Measurements from ENCODE around the gene UROS.

UROS gene

DNA sequence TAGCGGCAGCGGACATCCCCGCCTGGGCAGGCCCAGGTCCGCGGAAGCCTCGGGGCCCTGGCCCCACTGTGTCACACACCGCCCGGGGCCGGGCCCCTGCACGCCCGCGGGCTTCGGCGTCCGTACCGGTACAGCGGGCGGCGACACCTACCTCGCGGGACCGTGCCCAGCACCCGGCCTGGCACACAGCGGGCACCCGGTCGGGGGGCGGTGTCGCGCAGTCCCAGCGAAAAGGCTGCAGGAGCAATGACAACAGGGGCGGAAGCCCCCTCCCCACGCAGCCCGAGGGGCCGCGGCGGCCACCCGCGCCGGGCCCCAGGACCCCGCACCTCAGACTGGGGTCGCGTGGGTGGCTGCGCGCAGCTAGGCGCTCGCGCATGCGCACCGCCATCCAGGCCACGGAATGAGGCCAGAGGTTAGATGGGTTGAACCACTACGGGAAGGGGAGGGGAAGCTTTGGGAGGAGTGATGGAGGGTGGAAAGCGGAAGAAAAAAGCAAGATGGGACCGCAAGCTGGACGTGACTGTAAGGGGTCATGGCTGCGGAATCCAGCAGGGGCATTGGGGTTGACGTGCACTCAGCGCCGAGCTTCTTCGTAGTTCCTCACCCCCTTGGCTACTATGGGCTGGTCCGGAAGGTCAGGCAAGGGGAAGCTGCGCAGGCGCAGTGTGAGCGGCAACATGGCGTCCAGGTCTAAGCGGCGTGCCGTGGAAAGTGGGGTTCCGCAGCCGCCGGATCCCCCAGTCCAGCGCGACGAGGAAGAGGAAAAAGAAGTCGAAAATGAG lies at the start of gene UROS, which contains the start of gene BCCIP:
Gene UROS, minus strand, starts transcription at position 381 of the 785 bp plus-strand sequence. CDS start 6,759 bp downstream, outside the sequence.
Gene BCCIP, plus strand, starts transcription at position 669 of the 785 bp plus-strand sequence. Its CDS starts 12 bp downstream, at position 681.
- Mint-ChIP-seq H3K4me1 (peaks cover 16% of the 10 kb centered on the region), H3K27me3 (no peaks in the 10 kb centered on the region), H3K36me3 (peaks cover 5% of the 10 kb centered on the region), H3K4me3 (peak within 1 kb of the TSS; percentile 70), H3K27ac (no peak within 1 kb of the TSS), H3K9me3 (no peaks in the 10 kb centered on the region)
- peak; percentile 85 for ATAC-seq (ENCODE audit: low read depth)
- DNase-seq (ENCODE audit: low spot score in 2 of 2), result peak; percentile 91 to 93

DNA sequence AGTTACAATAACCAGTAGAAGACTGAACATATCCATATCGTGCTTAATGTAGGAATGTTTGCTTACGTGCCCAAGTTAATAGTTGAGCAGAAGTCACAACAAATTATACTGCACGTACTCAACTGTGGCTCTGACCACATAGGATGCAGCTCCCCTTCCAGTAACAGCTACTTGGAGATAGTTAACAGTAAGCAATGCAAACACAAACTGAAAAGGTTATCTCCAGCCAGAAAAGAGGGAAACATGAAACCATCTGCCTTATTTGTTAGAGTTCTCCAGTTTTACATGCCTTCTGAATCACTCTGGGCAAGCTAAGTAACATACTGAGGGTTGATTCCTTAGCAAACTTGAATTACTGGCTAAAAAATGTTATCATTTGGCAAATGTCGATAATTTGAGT lies 48.3 kb upstream of the UROS start:
- H3K27me3 Mint-ChIP-seq, result no peaks in the 10 kb centered on the region
- peaks cover 2% of the 10 kb centered on the region for H3K9me3 Mint-ChIP-seq
- no peaks in the 10 kb centered on the region for H3K4me1 Mint-ChIP-seq
- H3K27ac Mint-ChIP-seq, result no peak overlapping the region
- DNase-seq (ENCODE audit: low spot score in 2 of 2) (no peak), ATAC-seq (ENCODE audit: low read depth) (no peak)
- no peak overlapping the region for H3K4me3 Mint-ChIP-seq
- peaks cover 17% of the 10 kb centered on the region for H3K36me3 Mint-ChIP-seq

DNA sequence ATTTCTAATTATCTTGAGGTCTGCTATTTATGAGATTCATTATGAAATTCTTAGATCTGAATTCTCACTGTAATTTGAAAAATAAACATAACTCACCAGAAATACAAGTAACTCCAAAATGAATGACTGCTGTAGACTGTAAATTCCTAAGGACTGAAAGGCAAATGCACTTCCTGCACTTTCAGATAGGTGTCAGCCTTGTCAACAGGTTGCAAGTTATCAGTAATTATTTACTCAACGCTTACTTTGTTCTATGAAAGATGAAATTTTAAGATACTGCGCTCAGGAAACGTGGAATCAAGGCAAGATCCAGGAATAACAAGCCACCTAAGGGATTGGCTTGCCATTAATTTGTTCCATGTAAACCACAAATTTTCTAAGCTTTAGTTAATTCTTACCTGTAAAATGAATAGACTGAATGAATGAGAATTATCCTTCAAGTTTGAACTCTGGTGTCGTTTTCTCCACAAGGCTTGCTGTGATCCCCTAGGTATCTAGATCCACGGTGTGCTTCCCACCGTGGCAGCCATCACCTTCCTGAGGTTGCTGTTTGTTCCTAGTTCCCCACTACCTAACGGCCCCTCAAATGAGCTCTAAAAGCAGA lies 45.4 kb upstream of the UROS start:
- Mint-ChIP-seq H3K36me3 (peaks cover 8% of the 10 kb centered on the region), H3K4me1 (no peaks in the 10 kb centered on the region), H3K4me3 (no peak overlapping the region), H3K27me3 (no peaks in the 10 kb centered on the region), H3K27ac (no peak overlapping the region), H3K9me3 (no peaks in the 10 kb centered on the region)
- DNase-seq (ENCODE audit: low spot score in 2 of 2) (no peak), ATAC-seq (ENCODE audit: low read depth) (peak; percentile 27)

DNA sequence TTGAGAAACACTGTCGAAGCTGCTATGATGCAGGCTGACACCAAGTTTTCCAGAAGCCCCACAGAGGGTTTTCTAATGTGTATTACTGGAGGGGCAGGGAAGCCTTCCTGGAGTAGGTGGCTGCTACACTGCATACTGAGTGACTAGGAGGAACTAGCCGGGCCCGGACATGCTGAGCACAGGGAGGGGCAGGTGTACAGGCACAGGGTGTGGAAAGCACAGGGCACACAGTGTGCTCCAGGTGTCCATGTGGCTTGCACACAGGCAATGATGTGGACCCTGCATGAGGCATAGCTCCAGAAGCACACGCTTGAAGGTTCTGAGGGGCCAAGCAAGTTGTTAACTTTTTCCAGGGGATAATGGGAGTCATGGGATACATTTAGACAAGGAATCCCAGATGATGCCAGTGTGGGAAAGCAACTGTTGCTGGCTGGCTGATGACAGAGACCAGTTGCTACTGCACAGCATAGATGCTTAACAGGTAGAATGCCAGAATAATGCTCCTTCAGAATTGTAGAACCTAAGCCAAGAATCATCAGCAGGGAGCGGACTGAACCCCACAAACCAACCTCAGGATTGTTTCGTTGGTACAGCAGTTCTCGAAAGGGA lies 43.5 kb upstream of the UROS start:
- ATAC-seq (ENCODE audit: low read depth) (no peak), DNase-seq (ENCODE audit: low spot score in 2 of 2) (no peak)
- Mint-ChIP-seq H3K9me3 (no peaks in the 10 kb centered on the region), H3K36me3 (peaks cover 8% of the 10 kb centered on the region), H3K4me1 (no peaks in the 10 kb centered on the region), H3K27me3 (no peaks in the 10 kb centered on the region), H3K4me3 (no peak overlapping the region), H3K27ac (no peak overlapping the region)

DNA sequence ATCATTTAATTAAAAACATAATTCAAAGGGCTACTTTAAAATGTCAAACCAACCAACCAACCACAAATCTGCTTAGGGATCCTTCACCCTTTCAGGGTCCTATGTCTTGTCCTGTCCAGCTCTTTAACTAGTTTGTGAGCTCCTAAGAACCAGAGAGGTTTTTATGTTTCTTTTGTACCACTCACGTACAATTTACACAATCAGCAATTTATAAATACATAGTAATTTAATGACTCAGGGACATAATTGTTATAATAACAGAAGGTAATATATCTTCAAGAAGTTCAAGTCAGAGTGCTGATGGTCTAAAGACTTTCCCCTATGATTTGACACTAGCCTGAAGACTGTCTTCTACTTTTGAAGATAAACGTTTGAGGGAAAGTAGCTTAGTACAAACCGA lies 42.1 kb upstream of the UROS start:
- no peak overlapping the region for H3K27ac Mint-ChIP-seq
- ATAC-seq (ENCODE audit: low read depth) (no peak), DNase-seq (ENCODE audit: low spot score in 2 of 2) (no peak)
- no peaks in the 10 kb centered on the region for H3K9me3 Mint-ChIP-seq
- no peaks in the 10 kb centered on the region for H3K4me1 Mint-ChIP-seq
- no peak overlapping the region for H3K4me3 Mint-ChIP-seq
- no peaks in the 10 kb centered on the region for H3K27me3 Mint-ChIP-seq
- H3K36me3 Mint-ChIP-seq, result peaks cover 8% of the 10 kb centered on the region

DNA sequence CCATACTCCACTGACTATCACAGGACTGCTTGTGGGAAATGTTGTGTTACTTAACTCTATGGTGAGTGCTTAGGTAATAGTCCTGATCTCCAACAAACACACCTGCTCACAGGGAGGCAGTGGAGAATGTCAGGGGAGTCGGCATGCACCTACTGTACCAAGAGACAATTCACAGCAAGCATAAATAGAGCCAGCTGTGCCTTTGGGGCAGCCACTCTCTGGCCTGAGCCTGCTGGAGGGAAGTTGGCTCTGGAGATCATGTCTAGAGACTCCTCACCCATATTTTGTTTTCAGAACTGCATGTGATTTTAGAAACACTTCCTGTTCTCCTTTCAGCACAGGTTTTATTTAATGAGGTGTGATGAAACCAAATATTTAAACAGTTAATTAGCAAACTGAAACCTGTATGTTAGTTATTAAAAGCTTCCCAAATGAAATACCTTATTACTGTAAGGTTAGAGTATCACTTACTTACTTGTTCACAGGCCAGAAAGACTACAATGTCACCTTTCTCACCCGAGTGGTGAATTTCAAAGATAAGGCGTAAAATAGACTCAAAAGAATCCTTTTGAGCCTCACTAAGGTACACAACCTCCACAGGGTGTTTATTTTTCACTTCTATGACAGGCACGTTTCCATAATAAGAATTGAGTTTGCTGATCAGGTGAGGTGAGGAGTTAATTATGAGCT lies 36.2 kb upstream of the UROS start:
- ATAC-seq (ENCODE audit: low read depth) (no peak), DNase-seq (ENCODE audit: low spot score in 2 of 2) (no peak)
- Mint-ChIP-seq H3K36me3 (peaks cover 3% of the 10 kb centered on the region), H3K27ac (no peak overlapping the region), H3K27me3 (no peaks in the 10 kb centered on the region), H3K4me3 (no peak overlapping the region), H3K9me3 (no peaks in the 10 kb centered on the region), H3K4me1 (no peaks in the 10 kb centered on the region)

DNA sequence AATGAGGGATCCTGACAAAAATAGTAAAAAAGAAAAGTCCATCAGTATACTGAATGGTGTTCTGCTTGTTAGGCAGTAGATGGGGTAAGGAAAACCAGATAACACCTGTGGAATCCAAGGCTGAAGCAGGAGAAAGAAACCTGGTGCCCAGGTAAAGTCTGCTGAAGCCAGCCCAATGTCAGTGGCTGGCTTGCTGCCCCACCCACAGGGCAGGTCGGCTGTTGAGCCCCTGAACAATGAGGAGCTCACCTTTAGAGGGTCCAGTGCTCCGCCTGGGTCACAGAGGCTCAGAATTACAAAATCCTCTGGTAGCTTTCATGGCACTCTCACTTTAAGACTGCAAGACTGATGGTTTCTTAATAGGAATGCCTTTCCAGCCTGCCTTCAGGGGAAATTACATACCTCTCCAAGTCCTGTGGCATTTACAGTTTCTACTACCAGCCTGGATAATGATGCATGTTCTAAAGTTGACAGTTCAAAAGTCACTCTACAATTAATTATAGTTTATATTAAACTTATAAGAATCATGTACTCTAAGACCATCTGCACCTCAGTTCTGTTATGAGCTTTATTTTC lies 34.2 kb upstream of the UROS start:
- Mint-ChIP-seq H3K27ac (no peak overlapping the region), H3K36me3 (peaks cover 8% of the 10 kb centered on the region), H3K4me3 (no peak overlapping the region), H3K27me3 (no peaks in the 10 kb centered on the region), H3K9me3 (no peaks in the 10 kb centered on the region), H3K4me1 (no peaks in the 10 kb centered on the region)
- no peak for DNase-seq (ENCODE audit: low spot score in 2 of 2)
- ATAC-seq (ENCODE audit: low read depth), result no peak

DNA sequence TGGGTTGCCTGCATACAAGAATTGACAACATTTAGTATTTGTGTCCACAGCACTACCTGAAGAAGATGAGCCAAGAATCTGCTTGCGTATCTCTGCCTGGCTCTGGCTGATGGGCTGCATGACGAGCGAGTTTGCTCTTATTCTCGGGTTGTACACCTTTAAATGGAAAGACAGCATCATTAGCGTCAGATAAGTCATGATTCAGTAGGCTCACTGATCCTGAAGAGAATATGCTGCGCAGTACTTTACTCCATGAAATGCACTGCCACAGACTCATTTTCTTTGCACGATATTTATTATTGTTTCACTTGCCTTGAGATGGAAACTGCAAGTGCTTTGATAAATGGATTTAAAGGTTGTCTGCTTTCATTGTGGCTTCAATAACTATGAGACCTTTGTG lies 29.4 kb upstream of the UROS start:
- DNase-seq (ENCODE audit: low spot score in 2 of 2) (no peak), ATAC-seq (ENCODE audit: low read depth) (no peak)
- H3K36me3 Mint-ChIP-seq, result peaks cover 18% of the 10 kb centered on the region
- H3K27ac Mint-ChIP-seq, result no peak overlapping the region
- H3K4me1 Mint-ChIP-seq, result no peaks in the 10 kb centered on the region
- H3K4me3 Mint-ChIP-seq, result no peak overlapping the region
- no peaks in the 10 kb centered on the region for H3K27me3 Mint-ChIP-seq
- no peaks in the 10 kb centered on the region for H3K9me3 Mint-ChIP-seq

DNA sequence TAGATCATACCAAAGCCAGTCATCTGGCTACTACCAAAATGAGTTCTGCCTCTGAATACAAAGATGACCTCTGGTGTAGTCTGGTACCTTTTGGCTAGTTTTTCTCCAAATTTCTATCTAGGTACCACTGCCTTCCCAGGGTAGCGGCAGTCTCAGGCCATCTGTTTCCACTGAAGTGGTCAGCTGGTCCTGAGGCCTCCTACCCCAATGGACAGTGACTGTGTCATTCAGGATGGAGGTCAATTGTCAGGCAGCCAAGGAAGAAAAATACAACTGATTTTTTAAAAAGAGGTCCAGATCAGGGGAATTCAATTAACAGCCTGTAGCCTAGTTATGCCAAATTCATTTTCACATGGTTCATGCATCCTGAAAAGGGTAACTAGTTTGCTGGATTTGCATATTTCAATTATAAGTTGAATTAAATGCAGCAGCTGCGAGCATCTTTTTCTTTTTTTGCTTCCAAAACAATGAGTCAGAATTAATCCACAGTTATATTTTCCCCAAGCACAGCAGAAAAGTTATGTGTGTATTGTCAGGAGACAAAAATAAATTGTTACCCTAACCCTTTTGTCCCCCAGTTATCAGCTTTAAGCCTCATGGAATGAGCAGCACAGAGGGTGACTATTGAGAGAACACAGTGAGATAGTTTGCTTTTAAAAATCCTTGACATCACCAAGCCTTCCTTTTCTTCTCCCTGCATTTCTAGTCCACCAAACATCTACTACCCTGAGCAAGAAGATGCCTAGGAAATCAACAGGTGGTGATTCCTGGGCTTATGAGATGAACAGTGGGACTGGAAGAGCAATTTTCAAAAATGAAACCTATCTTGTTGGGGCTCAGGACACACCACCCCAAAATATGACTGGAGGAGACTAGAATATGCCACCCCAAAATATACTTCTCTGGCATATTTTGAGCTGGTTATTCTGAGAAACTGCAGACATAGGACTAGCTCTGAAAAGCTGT lies 28.0 kb upstream of the UROS start:
- H3K36me3 Mint-ChIP-seq, result peaks cover 20% of the 10 kb centered on the region
- no peaks in the 10 kb centered on the region for H3K4me1 Mint-ChIP-seq
- no peaks in the 10 kb centered on the region for H3K9me3 Mint-ChIP-seq

DNA sequence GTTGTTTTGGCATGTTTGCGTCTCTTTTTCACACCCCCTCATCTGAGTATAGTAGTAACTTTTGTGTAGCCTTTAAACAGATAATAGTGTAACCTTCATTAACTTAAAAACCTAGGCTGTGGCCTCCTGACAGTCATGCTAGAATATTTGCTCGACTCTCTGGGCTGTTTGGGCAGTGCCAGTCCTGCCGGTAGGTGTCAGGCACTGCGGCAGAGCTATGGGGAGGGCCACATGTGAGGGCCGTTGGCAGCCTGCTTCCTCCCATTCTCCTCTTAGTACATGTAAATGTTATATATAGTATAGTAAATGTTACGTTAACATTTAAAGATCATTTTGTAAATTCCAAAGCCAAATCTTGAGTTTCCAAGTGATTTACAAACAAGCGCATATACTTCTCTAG lies 26.4 kb upstream of the UROS start:
- DNase-seq (ENCODE audit: low spot score in 2 of 2) (no peak), ATAC-seq (ENCODE audit: low read depth) (no peak)
- Mint-ChIP-seq H3K36me3 (peaks cover 20% of the 10 kb centered on the region), H3K27me3 (no peaks in the 10 kb centered on the region), H3K27ac (no peak overlapping the region), H3K4me1 (no peaks in the 10 kb centered on the region), H3K4me3 (no peak overlapping the region), H3K9me3 (no peaks in the 10 kb centered on the region)

More for the DNA sequence above, 28.0 kb upstream of the UROS start:
- no peak for DNase-seq (ENCODE audit: low spot score in 2 of 2)
- ATAC-seq (ENCODE audit: low read depth), result no peak
- no peak overlapping the region for H3K27ac Mint-ChIP-seq
- no peak overlapping the region for H3K4me3 Mint-ChIP-seq
- H3K27me3 Mint-ChIP-seq, result no peaks in the 10 kb centered on the region

DNA sequence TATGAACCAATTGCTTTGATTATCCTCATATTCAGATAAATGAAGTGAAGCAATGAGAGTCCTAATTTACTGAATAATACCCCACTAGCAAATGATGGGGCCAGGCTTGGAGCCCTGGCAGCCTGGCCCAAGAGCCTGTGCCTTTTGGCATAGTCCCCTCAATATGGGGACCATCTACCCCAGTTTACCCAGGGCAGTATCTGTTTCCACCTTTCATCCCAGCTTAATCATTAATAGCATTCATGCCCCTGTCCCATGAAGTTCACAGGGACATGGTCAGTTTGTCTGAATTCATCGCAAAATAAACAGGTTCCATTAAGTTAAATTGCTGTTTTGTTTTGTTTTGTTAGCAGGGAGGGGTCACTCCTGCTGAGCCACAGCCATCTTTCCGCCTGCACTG lies 25.8 kb upstream of the UROS start:
- H3K27me3 Mint-ChIP-seq, result no peaks in the 10 kb centered on the region
- DNase-seq (ENCODE audit: low spot score in 2 of 2), result no peak
- no peak overlapping the region for H3K27ac Mint-ChIP-seq
- no peak overlapping the region for H3K4me3 Mint-ChIP-seq
- ATAC-seq (ENCODE audit: low read depth), result no peak
- no peaks in the 10 kb centered on the region for H3K9me3 Mint-ChIP-seq
- H3K36me3 Mint-ChIP-seq, result peaks cover 20% of the 10 kb centered on the region
- H3K4me1 Mint-ChIP-seq, result no peaks in the 10 kb centered on the region

DNA sequence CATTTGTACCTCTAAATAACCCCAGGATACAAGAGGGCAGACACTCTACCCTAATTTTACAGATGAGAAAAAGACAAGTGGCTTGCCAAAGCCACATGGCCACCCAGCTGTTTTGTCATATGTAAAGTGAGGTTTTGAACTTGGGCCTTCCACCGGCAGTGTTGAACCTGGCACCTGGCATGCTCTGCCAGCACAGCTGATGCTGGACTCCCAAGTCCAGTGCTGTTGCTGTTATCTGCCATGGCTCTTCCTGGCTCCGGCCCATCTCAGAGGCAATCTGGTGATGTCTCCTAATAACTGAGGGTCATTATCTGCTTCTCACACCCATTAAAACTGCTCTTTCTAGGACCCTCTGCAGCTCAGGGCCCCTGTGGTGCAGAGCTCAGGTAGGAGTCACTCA lies 25.3 kb upstream of the UROS start:
- H3K4me3 Mint-ChIP-seq, result no peak overlapping the region
- H3K27me3 Mint-ChIP-seq, result no peaks in the 10 kb centered on the region
- DNase-seq (ENCODE audit: low spot score in 2 of 2) (no peak), ATAC-seq (ENCODE audit: low read depth) (no peak)
- no peaks in the 10 kb centered on the region for H3K4me1 Mint-ChIP-seq
- H3K9me3 Mint-ChIP-seq, result no peaks in the 10 kb centered on the region
- H3K27ac Mint-ChIP-seq, result no peak overlapping the region
- peaks cover 20% of the 10 kb centered on the region for H3K36me3 Mint-ChIP-seq

DNA sequence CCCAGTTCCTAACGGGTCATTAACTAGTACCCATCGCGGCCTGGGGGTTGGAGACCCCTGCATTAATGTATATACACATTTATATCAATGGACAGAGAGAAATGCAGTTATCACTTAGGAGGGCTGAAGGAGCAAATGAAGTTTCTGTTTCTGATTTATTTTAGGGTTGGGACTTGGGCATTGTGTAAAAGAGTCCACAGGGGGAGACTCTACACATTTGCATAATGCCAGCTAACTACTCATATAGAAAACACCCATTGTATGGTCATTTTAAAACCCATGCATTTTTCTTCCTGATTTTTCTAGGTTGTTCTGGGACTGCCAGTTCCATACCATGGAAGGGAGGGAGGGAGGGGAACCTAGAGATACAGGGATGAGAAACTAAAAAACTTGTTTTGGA lies 23.8 kb upstream of the UROS start:
- ATAC-seq (ENCODE audit: low read depth) (no peak), DNase-seq (ENCODE audit: low spot score in 2 of 2) (no peak)
- Mint-ChIP-seq H3K27ac (peak overlapping the region; percentile 68), H3K36me3 (peaks cover 13% of the 10 kb centered on the region), H3K4me3 (no peak overlapping the region), H3K9me3 (no peaks in the 10 kb centered on the region), H3K27me3 (no peaks in the 10 kb centered on the region), H3K4me1 (no peaks in the 10 kb centered on the region)
